Mesendoderm (in vitro differentiated cells): ENCODE results near the gene EPN2.

Experiments
- DNase-seq: peaks from one replicate; pipeline ENCODE4 v3.0.0; 2013
- H2AK5ac ChIP-seq: 2 replicates; pipeline ENCODE4 v1.6.1; 2013; ENCODE audit warnings: low read length, inconsistent platforms
- H2BK120ac ChIP-seq: 2 replicates; pipeline ENCODE4 v1.6.1; 2013; ENCODE audit warnings: low read depth, mild to moderate bottlenecking, low read length, moderate library complexity, mixed read lengths
- H2BK15ac ChIP-seq: replicated peaks from 2 replicates; pipeline ENCODE4 v1.6.1; 2013; ENCODE audit warnings: low read depth, mild to moderate bottlenecking, moderate library complexity
- H2BK5ac ChIP-seq: 2 replicates; pipeline ENCODE4 v1.6.1; 2013; ENCODE audit warnings: low read length, inconsistent platforms
- H3K18ac ChIP-seq: 2 replicates; pipeline ENCODE4 v1.6.1; 2013; ENCODE audit warnings: mild to moderate bottlenecking, low read length, mixed read lengths
- H3K23ac ChIP-seq: one replicate; pipeline ENCODE4 v1.6.1; 2013; ENCODE audit warnings: low read length
- H3K27ac ChIP-seq: 2 replicates; pipeline ENCODE4 v1.5.1; 2013; ENCODE audit warnings: low read depth, mild to moderate bottlenecking, inconsistent platforms, low read length, moderate library complexity
- H3K27me3 ChIP-seq: 2 replicates; pipeline ENCODE4 v1.6.1; 2013; ENCODE audit warnings: low read length, control low read depth, mild to moderate bottlenecking, inconsistent platforms; ENCODE audit not compliant: insufficient read depth, poor library complexity
- H3K36me3 ChIP-seq: 2 replicates; pipeline ENCODE4 v1.6.1; 2013; ENCODE audit warnings: low read length, inconsistent platforms; ENCODE audit not compliant: control insufficient read depth, insufficient read depth
- H3K4ac ChIP-seq: one replicate; pipeline ENCODE4 v1.6.1; 2013; ENCODE audit warnings: low read depth, mild to moderate bottlenecking, low read length, moderate library complexity
- H3K4me1 ChIP-seq: 2 replicates; pipeline ENCODE4 v1.6.1; 2013; ENCODE audit warnings: low read depth, low read length, inconsistent platforms; ENCODE audit not compliant: control insufficient read depth
- H3K4me2 ChIP-seq: 2 replicates; pipeline ENCODE4 v1.6.1; 2013; ENCODE audit warnings: low read length
- H3K4me3 ChIP-seq: 2 replicates; pipeline ENCODE4 v1.5.1; 2013; ENCODE audit warnings: mild to moderate bottlenecking, low read length
- H3K56ac ChIP-seq: one replicate; pipeline ENCODE4 v1.6.1; 2013; ENCODE audit warnings: low read length
- H3K79me1 ChIP-seq: 2 replicates; pipeline ENCODE4 v1.6.1; 2013; ENCODE audit warnings: low read length, inconsistent platforms
- H3K79me2 ChIP-seq: 2 replicates; pipeline ENCODE4 v1.6.1; 2013; ENCODE audit warnings: mild to moderate bottlenecking, low read length; ENCODE audit not compliant: control insufficient read depth, insufficient read depth
- H3K9ac ChIP-seq: 2 replicates; pipeline ENCODE4 v1.6.1; 2013; ENCODE audit warnings: low read length, inconsistent platforms
- H4K5ac ChIP-seq: one replicate; pipeline ENCODE4 v1.6.1; 2013; ENCODE audit warnings: low read length
- H4K8ac ChIP-seq: one replicate; pipeline ENCODE4 v1.6.1; 2013; ENCODE audit warnings: low read depth, mild to moderate bottlenecking, control low read depth, low read length, moderate library complexity
- WGBS: extraction: QIAGEN DNeasy Blood & Tissue Kit; methylation state at CpG from one replicate; pipeline ENCODE4 v1.1.7; 2013; ENCODE audit warnings: low lambda C conversion rate, missing lambda C conversion rate; ENCODE audit not compliant: insufficient coverage; ENCODE audit errors: extremely low coverage; 5-methylcytosine and 5-hydroxymethylcytosine counted together

EPN2 gene

DNA sequence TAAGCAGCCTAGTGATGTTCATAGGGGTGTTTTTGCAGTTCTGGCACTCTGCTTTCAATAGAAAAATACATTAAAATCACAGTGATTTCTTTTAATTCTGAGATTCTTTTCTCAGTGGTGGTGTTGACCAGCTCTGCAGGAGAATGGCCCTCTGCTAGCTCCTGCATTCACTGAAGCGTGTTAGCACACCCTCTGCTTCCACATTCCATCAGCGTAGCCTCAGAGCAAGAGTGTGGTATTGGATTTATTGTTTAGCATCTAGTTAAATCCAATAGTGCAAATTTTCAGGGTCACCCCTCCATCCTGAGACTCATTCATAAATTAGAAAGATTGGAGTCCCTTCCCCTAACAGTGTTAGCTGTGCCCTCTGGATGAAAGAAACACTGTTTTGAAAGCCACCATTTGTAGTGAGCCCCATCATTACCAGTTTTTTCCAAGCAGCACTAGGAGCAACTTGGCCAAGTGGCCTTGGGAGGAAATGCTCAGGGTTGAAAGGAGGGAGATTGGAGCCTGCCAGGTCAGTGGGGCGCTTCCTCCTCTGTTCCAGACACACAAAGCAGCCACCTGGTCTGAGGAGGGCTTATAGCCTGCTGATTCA is 79.7 kb downstream of the EPN2 start:
- H3K27ac ChIP-seq, result no peak overlapping the region

DNA sequence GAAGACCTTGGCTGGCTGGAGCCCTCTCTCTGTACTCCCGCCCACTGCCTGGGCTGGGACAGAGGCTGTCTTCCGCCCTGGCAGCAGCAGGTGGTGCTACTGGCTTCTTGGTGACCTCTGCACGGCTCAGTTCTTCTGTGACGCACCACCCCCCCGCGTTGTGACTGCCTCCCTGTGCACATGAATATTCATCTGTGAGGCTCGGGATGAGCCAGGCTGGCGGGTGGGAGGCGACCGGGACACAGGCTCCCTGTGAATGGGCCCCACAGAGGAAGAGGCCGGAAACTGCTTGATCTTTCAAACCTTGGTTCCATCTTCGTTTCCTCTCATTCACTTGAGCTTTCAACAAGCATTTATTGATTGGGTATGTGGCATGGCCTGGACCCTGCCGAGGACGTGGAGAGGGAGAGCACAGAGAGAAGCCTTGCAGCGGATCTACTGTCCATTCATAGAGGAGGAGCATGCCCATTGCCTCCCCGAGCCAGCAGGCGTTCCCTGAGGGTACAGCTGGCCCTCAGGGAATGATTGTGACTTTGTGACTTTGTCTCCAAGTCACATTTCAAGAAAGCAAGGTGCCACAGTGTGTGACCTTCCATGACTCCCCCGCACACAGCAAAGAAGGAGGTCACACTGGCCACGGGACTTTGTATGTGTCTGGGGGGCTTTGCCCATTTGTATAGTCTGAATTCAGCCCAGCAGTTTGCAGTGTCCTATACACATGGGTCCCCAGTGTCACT is 80.4 kb downstream of the EPN2 start:
- peak overlapping the region; percentile 45 for H3K23ac ChIP-seq
- H3K27me3 ChIP-seq, result no peaks in the 10 kb centered on the region
- peak; percentile 98 for DNase-seq
- H3K4me3 ChIP-seq, result no peak overlapping the region
- no peak overlapping the region for H3K4ac ChIP-seq
- no peak overlapping the region for H2BK15ac ChIP-seq
- H3K4me2 ChIP-seq, result no peak overlapping the region
- WGBS, result no CpG with 5 or more reads among the region's 19 CpGs
- peaks cover 2% of the 10 kb centered on the region for H3K79me1 ChIP-seq
- H3K36me3 ChIP-seq, result peaks cover 2% of the 10 kb centered on the region
- H3K4me1 ChIP-seq, result peaks cover 6% of the 10 kb centered on the region
- peak overlapping the region; percentile 51 for H3K9ac ChIP-seq
- no peak overlapping the region for H4K8ac ChIP-seq
- H3K18ac ChIP-seq, result peak overlapping the region; percentile 10
- no peak overlapping the region for H4K5ac ChIP-seq
- peak overlapping the region; percentile 79 for H3K56ac ChIP-seq
- H3K79me2 ChIP-seq, result no peaks in the 10 kb centered on the region
- no peak overlapping the region for H3K27ac ChIP-seq
- H2BK120ac ChIP-seq, result no peak overlapping the region
- peak overlapping the region; percentile 41 for H2BK5ac ChIP-seq
- H2AK5ac ChIP-seq, result no peak overlapping the region

More for the DNA sequence above, 79.7 kb downstream of the EPN2 start:
- no peak for DNase-seq
- Histone ChIP-seq H3K4me2 (no peak overlapping the region), H3K27me3 (no peaks in the 10 kb centered on the region), H2BK120ac (no peak overlapping the region), H3K79me2 (no peaks in the 10 kb centered on the region), H3K79me1 (peaks cover 2% of the 10 kb centered on the region), H2BK15ac (no peak overlapping the region), H4K8ac (no peak overlapping the region), H3K4me1 (peaks cover 6% of the 10 kb centered on the region), H3K4ac (no peak overlapping the region), H4K5ac (no peak overlapping the region), H3K36me3 (peaks cover 6% of the 10 kb centered on the region), H2BK5ac (no peak overlapping the region), H3K18ac (no peak overlapping the region), H3K9ac (no peak overlapping the region), H3K23ac (no peak overlapping the region), H2AK5ac (no peak overlapping the region), H3K56ac (peak overlapping the region; percentile 29), H3K4me3 (no peak overlapping the region)
- no CpG with 5 or more reads among the region's 3 CpGs for WGBS

DNA sequence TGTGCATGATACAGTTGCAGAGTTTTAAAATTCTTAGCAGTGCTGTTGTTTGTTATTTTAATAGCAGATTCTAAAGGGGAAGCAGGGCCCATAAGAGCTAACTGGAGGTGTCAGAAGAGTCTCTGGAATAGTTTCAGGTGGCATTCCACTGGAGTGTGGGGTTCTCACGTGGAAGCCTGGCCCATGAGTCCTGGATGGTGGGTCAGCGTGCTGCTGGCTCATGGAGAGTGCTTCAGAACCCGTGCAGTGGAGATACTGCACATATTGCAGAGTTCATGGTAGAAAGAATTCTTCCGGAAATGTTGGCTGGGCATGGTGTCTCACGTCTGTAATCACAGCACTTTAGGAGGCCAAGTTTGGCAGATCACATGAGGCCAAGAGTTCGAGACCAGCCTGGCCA is 81.4 kb downstream of the EPN2 start:
- Histone ChIP-seq H3K36me3 (no peaks in the 10 kb centered on the region), H3K23ac (no peak overlapping the region), H3K4me2 (no peak overlapping the region), H2BK120ac (no peak overlapping the region), H3K27me3 (no peaks in the 10 kb centered on the region), H2AK5ac (no peak overlapping the region), H4K5ac (no peak overlapping the region), H3K4ac (no peak overlapping the region), H3K27ac (no peak overlapping the region), H3K9ac (no peak overlapping the region), H2BK5ac (no peak overlapping the region), H4K8ac (no peak overlapping the region), H3K4me1 (peaks cover 6% of the 10 kb centered on the region), H3K4me3 (no peak overlapping the region), H3K79me2 (no peaks in the 10 kb centered on the region), H2BK15ac (no peak overlapping the region), H3K18ac (no peak overlapping the region), H3K79me1 (peaks cover 2% of the 10 kb centered on the region), H3K56ac (no peak overlapping the region)
- WGBS, result no CpG with 5 or more reads among the region's 6 CpGs
- no peak for DNase-seq

DNA sequence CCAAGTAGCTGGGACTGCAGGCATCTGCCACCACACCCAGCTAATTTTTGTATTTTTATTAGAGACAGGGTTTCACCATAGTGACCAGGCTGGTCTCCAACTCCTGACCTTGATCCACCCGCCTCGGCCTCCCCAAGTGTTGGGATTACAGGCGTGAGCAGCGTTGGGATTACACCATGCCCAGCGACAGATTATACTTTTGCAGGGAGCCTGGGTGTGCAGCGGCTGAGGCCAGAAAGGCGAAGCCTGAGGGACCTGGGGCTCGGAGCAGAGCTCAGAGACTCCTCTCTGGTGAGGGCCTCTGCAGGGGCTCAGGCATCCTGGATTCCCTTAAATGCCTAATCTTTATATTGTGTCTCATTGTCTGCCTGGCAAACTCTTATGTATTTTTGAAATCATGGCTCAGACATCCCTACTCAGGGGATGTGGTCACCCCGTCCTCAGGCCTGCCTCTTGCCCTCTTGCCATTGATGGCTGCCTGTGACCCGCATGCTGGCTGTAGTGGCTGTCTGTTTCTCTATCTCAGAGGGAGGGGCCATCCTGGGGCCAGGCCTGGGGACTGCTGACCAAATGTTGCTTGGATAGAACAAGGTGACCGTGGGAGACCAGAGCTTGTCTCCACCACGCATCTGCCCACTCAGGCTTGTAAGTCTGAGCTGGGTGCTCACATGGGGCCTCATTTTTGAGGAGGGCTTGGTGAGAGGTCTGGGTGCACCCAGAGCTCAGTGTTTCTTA is 82.8 kb downstream of the EPN2 start:
- no peak for DNase-seq
- no peaks in the 10 kb centered on the region for H3K79me2 ChIP-seq
- no peak overlapping the region for H3K9ac ChIP-seq
- no peak overlapping the region for H2BK15ac ChIP-seq
- no peaks in the 10 kb centered on the region for H3K36me3 ChIP-seq
- no CpG with 5 or more reads among the region's 12 CpGs for WGBS
- H3K4me3 ChIP-seq, result no peak overlapping the region
- no peak overlapping the region for H2BK120ac ChIP-seq
- H3K56ac ChIP-seq, result no peak overlapping the region
- H3K23ac ChIP-seq, result no peak overlapping the region
- no peaks in the 10 kb centered on the region for H3K27me3 ChIP-seq
- no peak overlapping the region for H4K5ac ChIP-seq
- H3K27ac ChIP-seq, result no peak overlapping the region
- H3K79me1 ChIP-seq, result peaks cover 2% of the 10 kb centered on the region
- H3K4ac ChIP-seq, result no peak overlapping the region
- peaks cover 6% of the 10 kb centered on the region for H3K4me1 ChIP-seq
- no peak overlapping the region for H3K18ac ChIP-seq
- H4K8ac ChIP-seq, result no peak overlapping the region
- no peak overlapping the region for H2AK5ac ChIP-seq
- no peak overlapping the region for H3K4me2 ChIP-seq
- no peak overlapping the region for H2BK5ac ChIP-seq

DNA sequence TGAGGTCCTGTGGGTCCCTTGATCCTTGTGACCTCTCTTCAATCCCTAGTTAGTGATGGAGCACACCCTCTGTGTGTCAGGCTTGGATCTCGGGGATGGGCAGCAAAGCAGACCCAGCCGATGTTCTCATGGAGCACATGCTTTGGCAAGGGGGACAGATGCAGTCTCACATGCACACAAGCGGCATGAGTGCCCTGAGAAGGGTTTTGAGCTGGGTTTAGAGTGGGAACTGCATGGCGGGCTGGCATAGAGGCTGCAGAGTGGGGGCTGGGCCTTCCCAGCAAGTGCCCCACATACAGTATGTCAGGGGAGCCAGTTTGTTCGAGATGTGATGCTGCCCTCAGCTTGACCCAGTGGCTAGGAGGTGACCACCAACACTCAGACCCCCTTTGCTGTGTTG is 83.7 kb downstream of the EPN2 start:
- H3K4ac ChIP-seq, result no peak overlapping the region
- H3K4me2 ChIP-seq, result no peak overlapping the region
- no peaks in the 10 kb centered on the region for H3K27me3 ChIP-seq
- H3K36me3 ChIP-seq, result no peaks in the 10 kb centered on the region
- no CpG with 5 or more reads among the region's 5 CpGs for WGBS
- no peaks in the 10 kb centered on the region for H3K79me2 ChIP-seq
- no peak overlapping the region for H2AK5ac ChIP-seq
- no peak overlapping the region for H2BK15ac ChIP-seq
- H3K4me3 ChIP-seq, result no peak overlapping the region
- H3K4me1 ChIP-seq, result peaks cover 6% of the 10 kb centered on the region
- H3K56ac ChIP-seq, result no peak overlapping the region
- H3K18ac ChIP-seq, result no peak overlapping the region
- DNase-seq, result no peak
- no peak overlapping the region for H3K27ac ChIP-seq
- peaks cover 2% of the 10 kb centered on the region for H3K79me1 ChIP-seq
- H4K5ac ChIP-seq, result no peak overlapping the region
- H4K8ac ChIP-seq, result no peak overlapping the region
- H2BK5ac ChIP-seq, result no peak overlapping the region
- no peak overlapping the region for H2BK120ac ChIP-seq
- no peak overlapping the region for H3K23ac ChIP-seq
- H3K9ac ChIP-seq, result no peak overlapping the region
